Naive thymus-derived CD8-positive, alpha-beta T cell (primary cell): ENCODE measurements around the gene GDPD5. TPM values are rescaled to one million over a fixed set of nuclear protein-coding genes. Genes with fewer than 3 reads are reported as not detected.

Experiments used
- ATAC-seq, 2 donors: fragments of 150-1000 bp; cut with Tn5 transposase in 1 of 2; sonication (Bioruptor Pico), chemical (Tn5 transposase) in 1 of 2; 1 replicate in 1 of 2; 2 replicates in 1 of 2; pipeline ENCODE4 v1.10.0; 2021; ENCODE audit warnings: mild to moderate bottlenecking in 2 of 2, moderate library complexity in 2 of 2
- POLR2A ChIA-PET: fragments of 350-600 bp; sonication (Branson Sonifier 250); formaldehyde crosslinking; loops from one replicate; lab custom pipeline; 2021; ENCODE audit warnings: antibody characterized with exemption; lab: Charles Lee
- DNase-seq, 10 donors: peaks; one replicate each; pipeline versions ENCODE4 v3.0.0 to v3.0.0-alpha.2; 2020 to 2022
- H3K27ac Mint-ChIP-seq, 10 donors: one replicate each; pipeline ENCODE4 v1.8.0; 2020 to 2022; ENCODE audit warnings: mild to moderate bottlenecking in 10 of 10, mixed read lengths in 10 of 10, moderate library complexity in 4 of 10, inconsistent platforms in 1 of 10
- H3K27me3 Mint-ChIP-seq, 5 donors: one replicate each; pipeline ENCODE4 v1.8.0; 2021 to 2022; ENCODE audit warnings: mixed read lengths in 5 of 5
- H3K36me3 Mint-ChIP-seq, 3 donors: one replicate each; pipeline ENCODE4 v1.8.0; 2020 to 2022; ENCODE audit warnings: mixed read lengths in 3 of 3, mild to moderate bottlenecking in 2 of 3, inconsistent platforms in 1 of 3
- H3K4me1 Mint-ChIP-seq, 4 donors: one replicate each; pipeline ENCODE4 v1.8.0; 2021 to 2022; ENCODE audit warnings: mixed read lengths in 4 of 4
- H3K4me3 Mint-ChIP-seq, 10 donors: one replicate each; pipeline ENCODE4 v1.8.0; 2020 to 2022; ENCODE audit warnings: mild to moderate bottlenecking in 10 of 10, mixed read lengths in 10 of 10, moderate library complexity in 6 of 10, inconsistent platforms in 1 of 10
- H3K9me3 Mint-ChIP-seq, 9 donors: one replicate each; pipeline ENCODE4 v1.8.0; 2020 to 2022; ENCODE audit warnings: mixed read lengths in 9 of 9, mild to moderate bottlenecking in 3 of 9, inconsistent platforms in 1 of 9, moderate library complexity in 1 of 9
- polyA plus RNA-seq, 3 donors: library from polyadenylated mRNA; unstranded; fragments of 300-500 nt; fragmentation: Illumina TruSeq; gene quantifications; one replicate each; pipeline ENCODE4 v1.2.3, GENCODE V29; 2021
- total RNA-seq, 8 experiments: library from RNA in 2 of 8; stranded (reverse) in 2 of 8; gene quantifications; one replicate each; pipeline ENCODE4 v1.2.3 and lab custom pipeline; 2021 to 2026

GDPD5 gene
- total and polyA plus RNA-seq, 5 experiments from 2014 or later, result 4.2 to 13.4 (median 5.1) TPM

DNA sequence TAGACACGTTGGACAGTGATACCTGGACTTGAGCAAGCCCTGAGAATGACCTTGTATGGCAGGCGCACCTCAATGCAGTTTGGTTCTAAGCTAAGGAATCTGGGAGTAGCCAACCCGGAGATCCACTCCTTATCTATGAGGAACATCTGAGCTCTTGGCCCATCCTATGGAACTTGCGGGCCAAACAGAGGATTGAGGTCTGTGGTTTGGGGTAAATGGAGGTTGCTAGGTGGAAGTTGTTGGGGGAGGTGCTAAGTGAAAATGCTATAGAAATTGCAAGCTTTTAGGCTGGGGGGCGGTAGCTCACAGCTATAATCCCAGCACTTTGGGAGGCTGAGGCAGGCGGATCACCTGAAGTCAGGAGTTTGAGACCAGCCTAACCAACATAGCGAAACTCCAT, 8.9 kb downstream of the GDPD5 start:
- Mint-ChIP-seq H3K27me3 (no peaks in the 10 kb centered on the region), H3K27ac (peak overlapping the region in 1 of 10 donors; percentile 56)
- POLR2A ChIA-PET, result interaction anchor here (1.0 kb wide), 1 partner anchor 9 kb away, joined by 3 read pairs; the partner anchor contains the start of gene GDPD5

DNA sequence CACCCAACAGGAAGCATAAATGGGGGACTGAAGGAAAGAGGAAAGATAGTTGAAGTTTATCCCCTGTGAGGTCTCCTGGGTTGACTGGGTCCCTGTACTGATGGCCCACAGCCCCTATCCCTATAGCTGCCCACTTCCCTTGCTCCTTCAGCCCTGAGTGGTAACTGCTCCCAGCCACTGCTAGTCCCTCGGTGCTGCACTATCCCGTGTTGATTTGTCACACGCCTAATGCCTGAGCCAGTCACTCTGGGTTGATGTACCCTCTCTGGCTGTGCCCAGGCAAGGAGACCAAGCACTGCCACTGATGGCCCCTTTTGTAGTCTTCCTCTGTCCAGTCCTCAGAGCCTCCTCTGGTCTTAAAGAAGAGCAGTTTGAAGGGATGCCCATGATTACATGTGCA, 9.6 kb downstream of the GDPD5 start:
- Mint-ChIP-seq H3K4me3 (no peak overlapping the region), H3K9me3 (no peaks in the 10 kb centered on the region), H3K27ac (no peak overlapping the region), H3K27me3 (no peaks in the 10 kb centered on the region), H3K4me1 (peaks cover 11 to 24% (median 15%) of the 10 kb centered on the region in 4 donors), H3K36me3 (no peaks in the 10 kb centered on the region)
- no peak for DNase-seq
- POLR2A ChIA-PET, result interaction anchor here (0.9 kb wide), 1 partner anchor 46 kb away, joined by 3 read pairs; the partner anchor contains the start of gene SERPINH1
- ATAC-seq, result no peak

More for the DNA sequence above, 8.9 kb downstream of the GDPD5 start:
- Mint-ChIP-seq H3K9me3 (no peaks in the 10 kb centered on the region), H3K4me3 (peak overlapping the region in 2 of 10 donors; percentile 3 to 31), H3K36me3 (no peaks in the 10 kb centered on the region), H3K4me1 (peaks cover 8 to 23% (median 15%) of the 10 kb centered on the region in 4 donors)
- DNase-seq (no peak), ATAC-seq (no peak)

DNA sequence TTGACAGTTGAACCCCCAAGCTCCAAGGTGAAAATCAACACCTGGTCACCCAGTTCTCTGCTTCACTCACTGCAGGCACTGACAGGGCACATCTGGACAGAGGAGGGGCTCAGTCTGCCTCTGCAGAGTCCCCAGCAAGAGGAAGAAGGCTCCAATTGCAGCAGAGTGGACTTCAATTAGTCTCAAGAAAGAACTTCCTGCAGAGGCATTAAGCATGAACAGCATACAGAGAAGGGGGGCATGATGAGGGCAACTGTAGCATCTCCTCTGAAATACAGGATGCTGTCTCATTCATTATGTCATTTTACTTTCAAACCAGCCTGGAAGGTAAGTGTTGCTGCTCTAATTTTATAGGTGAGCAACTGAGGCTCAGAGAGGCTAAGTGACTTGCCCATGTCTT, 11.1 kb downstream of the GDPD5 start:
- peaks cover 13 to 28% (median 15%) of the 10 kb centered on the region in 4 donors for H3K4me1 Mint-ChIP-seq
- DNase-seq (no peak), ATAC-seq (no peak)
- H3K9me3 Mint-ChIP-seq, result no peaks in the 10 kb centered on the region
- H3K36me3 Mint-ChIP-seq, result no peaks in the 10 kb centered on the region
- POLR2A ChIA-PET, result interaction anchor here (0.9 kb wide), 1 partner anchor 61 kb away, joined by 3 read pairs; no protein-coding TSS in a partner anchor
- H3K27ac Mint-ChIP-seq, result peak overlapping the region in 1 of 10 donors; percentile 71
- H3K4me3 Mint-ChIP-seq, result no peak overlapping the region
- H3K27me3 Mint-ChIP-seq, result no peaks in the 10 kb centered on the region

DNA sequence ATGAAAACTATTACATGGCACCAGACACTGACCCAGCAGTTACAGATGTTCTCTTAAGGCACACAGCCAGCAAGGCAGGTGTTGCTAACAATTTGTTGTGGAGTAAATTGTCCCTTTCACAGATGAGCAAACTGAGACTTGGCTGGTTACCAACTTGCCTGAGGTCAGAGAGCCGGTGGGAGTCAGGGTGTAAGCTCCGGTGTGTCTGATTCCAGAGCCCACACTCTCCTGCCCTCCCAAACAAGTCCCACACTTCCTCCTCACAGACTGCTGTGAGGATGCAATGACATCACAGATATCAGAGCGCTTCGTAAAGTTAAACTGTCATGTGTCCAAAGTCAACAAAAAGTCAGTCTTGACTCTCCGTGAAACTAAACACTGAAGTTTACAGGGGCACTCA, 12.5 kb downstream of the GDPD5 start:
- Mint-ChIP-seq H3K27ac (peak overlapping the region in 1 of 10 donors; percentile 43), H3K9me3 (no peaks in the 10 kb centered on the region), H3K27me3 (no peaks in the 10 kb centered on the region), H3K36me3 (no peaks in the 10 kb centered on the region), H3K4me1 (peaks cover 14 to 39% (median 24%) of the 10 kb centered on the region in 4 donors), H3K4me3 (no peak overlapping the region)
- DNase-seq (no peak), ATAC-seq (no peak)
- POLR2A ChIA-PET, result no interaction called here

DNA sequence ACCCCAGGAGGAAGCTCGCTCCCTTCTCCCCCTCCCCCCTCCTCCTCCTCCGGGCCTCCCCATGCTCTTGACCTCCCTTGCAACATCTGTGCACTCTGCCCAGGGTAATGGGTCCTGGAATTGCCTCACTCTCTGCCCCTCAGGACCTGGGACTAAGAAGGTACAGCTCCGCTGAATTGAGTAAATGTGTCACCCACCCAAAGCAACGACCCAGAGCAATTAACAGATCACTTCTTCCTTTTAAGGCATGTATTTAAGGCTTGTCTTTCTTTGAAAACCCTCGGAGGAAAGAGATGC, 15.1 kb downstream of the GDPD5 start:
- ATAC-seq (no peak), DNase-seq (no peak)
- H3K27ac Mint-ChIP-seq, result peak overlapping the region in 4 of 10 donors; percentile 41 to 67 (median 54)
- H3K27me3 Mint-ChIP-seq, result no peaks in the 10 kb centered on the region
- POLR2A ChIA-PET, result no interaction called here
- peaks cover 13 to 30% (median 20%) of the 10 kb centered on the region in 4 donors for H3K4me1 Mint-ChIP-seq
- no peak overlapping the region for H3K4me3 Mint-ChIP-seq
- no peaks in the 10 kb centered on the region for H3K36me3 Mint-ChIP-seq
- no peaks in the 10 kb centered on the region for H3K9me3 Mint-ChIP-seq

DNA sequence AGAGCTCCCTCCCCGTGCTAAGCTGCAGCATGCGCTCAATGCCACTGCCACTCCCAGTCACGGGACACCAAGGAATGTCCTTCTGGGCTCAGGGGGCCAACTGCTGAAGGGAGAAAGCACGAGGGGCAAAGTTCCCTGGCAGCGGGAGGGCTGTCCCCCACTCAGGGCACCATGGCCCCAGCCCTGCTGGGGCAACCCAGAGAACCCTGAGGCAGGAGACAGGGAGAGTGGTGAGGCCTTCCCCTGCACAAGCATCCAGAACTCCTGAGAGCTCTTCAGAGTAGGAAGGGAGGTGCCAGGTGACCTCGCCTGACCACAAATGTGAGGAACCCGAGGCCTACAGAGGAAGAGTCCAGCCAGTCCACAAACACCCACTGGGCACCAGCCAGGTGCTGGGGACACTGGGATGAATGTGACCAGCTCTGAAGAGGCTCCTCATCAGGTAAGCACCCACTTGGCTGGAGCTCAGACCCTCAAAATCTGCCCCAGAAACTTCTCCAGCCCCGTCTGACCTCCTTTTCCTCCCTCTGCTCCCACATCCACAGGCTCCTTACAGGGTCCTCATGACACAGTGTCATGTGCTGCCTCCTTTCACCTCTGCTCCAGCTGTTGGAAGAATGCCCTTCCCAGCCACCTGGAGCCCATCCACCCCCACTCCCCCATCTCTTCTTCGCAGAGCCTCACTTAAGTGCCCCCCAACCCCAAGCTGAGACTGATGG, 15.6 kb downstream of the GDPD5 start:
- H3K36me3 Mint-ChIP-seq, result no peaks in the 10 kb centered on the region
- no peaks in the 10 kb centered on the region for H3K9me3 Mint-ChIP-seq
- H3K27me3 Mint-ChIP-seq, result no peaks in the 10 kb centered on the region
- H3K27ac Mint-ChIP-seq, result peak overlapping the region in 4 of 10 donors; percentile 20 to 67 (median 43)
- H3K4me1 Mint-ChIP-seq, result peaks cover 13 to 30% (median 20%) of the 10 kb centered on the region in 4 donors
- no peak for DNase-seq
- no peak for ATAC-seq
- POLR2A ChIA-PET, result no interaction called here
- H3K4me3 Mint-ChIP-seq, result no peak overlapping the region

DNA sequence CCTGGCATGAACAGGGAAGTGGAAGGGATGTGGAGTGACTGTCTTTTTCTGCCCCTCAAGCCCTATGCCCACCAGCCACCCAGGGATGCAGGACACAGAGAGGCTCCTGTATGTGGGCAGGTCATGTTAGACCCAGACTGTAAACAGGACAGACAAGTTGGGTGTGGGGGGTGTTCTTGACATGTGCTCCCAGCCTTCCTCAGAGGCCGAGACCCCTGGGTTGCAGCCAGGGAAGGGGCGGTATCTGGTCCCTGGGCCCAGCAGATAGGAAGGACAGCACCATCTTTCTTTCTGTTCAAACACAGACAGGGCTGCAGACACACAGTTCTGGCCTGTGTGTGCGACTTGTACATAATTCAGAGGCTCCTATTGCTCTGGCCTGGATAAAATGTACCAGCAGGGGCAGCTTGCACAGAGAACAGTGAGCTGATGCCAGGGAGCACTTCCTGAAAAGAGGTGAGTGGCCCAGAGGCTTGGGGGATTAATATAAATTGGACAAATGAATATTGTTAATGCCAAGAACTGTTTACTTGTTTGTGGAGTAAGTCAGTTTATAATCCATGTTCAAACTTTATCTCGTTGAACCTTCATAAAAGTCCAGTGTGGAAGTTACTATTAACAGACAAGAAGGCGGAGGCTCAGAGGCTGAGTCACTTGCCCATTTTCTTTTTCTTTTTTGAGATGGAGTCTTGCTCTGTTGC, 16.6 kb downstream of the GDPD5 start:
- Mint-ChIP-seq H3K27me3 (no peaks in the 10 kb centered on the region), H3K27ac (peak overlapping the region in 9 of 10 donors; percentile 43 to 92 (median 85)), H3K9me3 (no peaks in the 10 kb centered on the region), H3K4me1 (peaks cover 11 to 26% (median 20%) of the 10 kb centered on the region in 4 donors), H3K4me3 (no peak overlapping the region), H3K36me3 (no peaks in the 10 kb centered on the region)
- DNase-seq, result no peak
- ATAC-seq, result no peak
- POLR2A ChIA-PET, result no interaction called here

DNA sequence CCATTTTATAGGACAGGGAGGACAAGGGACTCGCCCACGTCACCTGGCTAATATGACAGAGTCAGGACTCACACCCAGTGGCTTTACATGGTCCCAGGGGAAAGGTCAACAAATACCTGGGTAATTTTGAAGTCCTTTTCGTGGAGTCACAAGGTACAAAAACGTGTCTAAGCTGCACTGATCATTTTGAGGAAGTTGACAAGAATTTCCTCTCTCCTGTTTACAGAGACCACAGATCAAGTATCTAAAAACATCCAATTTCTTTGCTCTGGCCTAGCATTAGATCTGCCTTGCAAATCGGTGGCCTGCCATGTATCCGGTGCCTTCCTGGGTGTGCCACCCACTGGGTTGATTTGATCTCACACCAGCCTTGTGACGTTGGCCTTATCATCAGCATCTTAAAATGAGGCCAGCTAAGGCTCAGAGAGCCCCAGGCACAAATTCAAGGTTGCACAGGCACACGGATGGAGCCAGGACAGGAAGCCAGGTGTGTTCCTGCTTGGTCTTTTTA, 17.6 kb downstream of the GDPD5 start:
- ATAC-seq (peak; percentile 86 to 98), DNase-seq (peak in 5 of 10 donors; percentile 32 to 72 (median 41))
- H3K27ac Mint-ChIP-seq, result peak overlapping the region; percentile 85 to 96 (median 90)
- H3K4me1 Mint-ChIP-seq, result peaks cover 11 to 26% (median 20%) of the 10 kb centered on the region in 4 donors
- no peaks in the 10 kb centered on the region for H3K9me3 Mint-ChIP-seq
- peak overlapping the region in 5 of 10 donors; percentile 5 to 60 (median 41) for H3K4me3 Mint-ChIP-seq
- H3K36me3 Mint-ChIP-seq, result no peaks in the 10 kb centered on the region
- POLR2A ChIA-PET, result no interaction called here
- H3K27me3 Mint-ChIP-seq, result no peaks in the 10 kb centered on the region

DNA sequence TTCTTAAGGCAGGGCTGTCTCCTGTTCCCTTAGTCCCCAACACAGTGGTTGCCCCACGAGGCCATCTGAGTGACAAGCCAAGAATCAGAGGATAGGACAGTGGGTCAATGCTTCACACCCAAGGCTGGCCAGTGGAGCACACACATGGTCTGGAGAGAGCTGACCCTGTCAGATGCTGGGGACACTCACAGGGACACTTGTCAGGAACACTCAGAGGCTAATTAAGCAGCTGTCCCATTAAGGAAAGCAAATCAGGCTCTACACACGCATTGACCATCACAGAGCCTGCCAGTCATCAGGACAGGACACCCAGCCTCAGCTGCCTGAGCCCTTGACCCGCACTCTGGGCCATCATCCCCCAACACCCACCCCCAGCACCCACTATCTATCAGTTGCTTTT, 18.2 kb downstream of the GDPD5 start:
- no peak for ATAC-seq
- no peaks in the 10 kb centered on the region for H3K36me3 Mint-ChIP-seq
- no peak for DNase-seq
- H3K4me1 Mint-ChIP-seq, result peaks cover 13 to 26% (median 20%) of the 10 kb centered on the region in 4 donors
- POLR2A ChIA-PET, result no interaction called here
- H3K27me3 Mint-ChIP-seq, result no peaks in the 10 kb centered on the region
- no peaks in the 10 kb centered on the region for H3K9me3 Mint-ChIP-seq
- H3K27ac Mint-ChIP-seq, result peak overlapping the region; percentile 73 to 96 (median 88)
- H3K4me3 Mint-ChIP-seq, result peak overlapping the region in 3 of 10 donors; percentile 3 to 60 (median 5)

DNA sequence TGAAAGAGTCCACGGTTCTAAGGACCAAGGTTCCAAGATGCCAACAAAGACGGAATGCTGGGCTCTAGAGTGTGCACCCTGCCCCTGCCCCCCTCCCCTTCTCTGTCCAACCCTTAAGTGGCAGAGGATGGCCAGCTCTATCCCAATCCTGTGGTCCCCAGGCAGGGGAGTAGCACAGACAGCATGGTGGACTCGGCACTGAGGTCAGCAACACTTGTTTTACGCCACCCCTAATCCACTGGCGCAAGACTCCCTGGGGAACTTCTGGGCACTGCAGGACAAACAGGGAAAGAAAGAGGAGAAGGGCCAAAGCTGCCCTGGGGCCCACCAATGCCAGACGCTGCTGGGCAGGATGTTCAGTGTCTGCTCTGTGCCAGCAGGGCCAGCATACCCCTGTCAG, 18.9 kb downstream of the GDPD5 start:
- H3K4me3 Mint-ChIP-seq, result no peak overlapping the region
- DNase-seq (no peak), ATAC-seq (no peak)
- H3K4me1 Mint-ChIP-seq, result peaks cover 17 to 26% (median 22%) of the 10 kb centered on the region in 4 donors
- H3K36me3 Mint-ChIP-seq, result no peaks in the 10 kb centered on the region
- H3K27me3 Mint-ChIP-seq, result no peaks in the 10 kb centered on the region
- POLR2A ChIA-PET, result no interaction called here
- no peaks in the 10 kb centered on the region for H3K9me3 Mint-ChIP-seq
- peak overlapping the region in 3 of 10 donors; percentile 13 to 87 (median 43) for H3K27ac Mint-ChIP-seq

DNA sequence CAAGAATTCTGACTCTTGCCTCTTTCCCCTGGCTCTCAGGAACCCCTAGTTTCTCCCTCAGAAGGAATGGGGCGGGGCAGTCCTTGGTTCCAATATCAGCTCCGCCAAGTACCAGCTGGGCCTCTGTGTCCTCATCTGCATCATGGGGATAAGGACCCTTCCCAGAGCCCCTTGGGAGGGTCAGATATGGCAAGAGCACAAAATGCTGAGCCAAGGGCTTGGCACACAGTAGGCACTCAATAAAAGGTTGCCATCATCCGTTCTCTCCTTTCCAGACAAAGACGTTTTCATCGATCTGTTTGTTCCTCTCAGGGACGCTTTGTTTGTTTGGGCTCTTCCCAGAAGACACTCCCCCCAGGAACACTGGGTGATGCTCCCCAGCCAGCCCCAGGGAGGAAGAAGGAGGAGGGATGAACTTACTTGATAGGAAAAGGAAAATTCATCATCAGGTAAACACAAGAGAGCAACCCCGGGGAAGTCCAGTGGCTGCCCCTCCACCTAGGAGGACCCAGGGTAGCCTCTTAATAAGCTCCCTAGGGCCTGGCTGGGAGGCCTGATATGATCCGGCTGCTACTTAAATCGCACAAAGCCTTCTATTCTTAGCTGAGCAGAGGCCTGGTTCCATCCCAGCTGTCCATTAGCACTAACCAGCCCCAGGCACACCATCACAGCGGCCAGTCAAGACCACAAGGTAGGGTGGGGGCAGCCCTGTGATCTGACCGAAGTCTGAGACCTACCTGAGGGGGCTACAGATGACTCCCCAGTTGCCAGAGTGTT, 19.6 kb downstream of the GDPD5 start:
- Mint-ChIP-seq H3K27ac (peak overlapping the region in 2 of 10 donors; percentile 43 to 87), H3K4me3 (no peak overlapping the region), H3K36me3 (no peaks in the 10 kb centered on the region), H3K4me1 (peaks cover 14 to 26% (median 21%) of the 10 kb centered on the region in 4 donors), H3K27me3 (no peaks in the 10 kb centered on the region), H3K9me3 (no peaks in the 10 kb centered on the region)
- ATAC-seq, result no peak
- DNase-seq, result no peak
- POLR2A ChIA-PET, result no interaction called here

DNA sequence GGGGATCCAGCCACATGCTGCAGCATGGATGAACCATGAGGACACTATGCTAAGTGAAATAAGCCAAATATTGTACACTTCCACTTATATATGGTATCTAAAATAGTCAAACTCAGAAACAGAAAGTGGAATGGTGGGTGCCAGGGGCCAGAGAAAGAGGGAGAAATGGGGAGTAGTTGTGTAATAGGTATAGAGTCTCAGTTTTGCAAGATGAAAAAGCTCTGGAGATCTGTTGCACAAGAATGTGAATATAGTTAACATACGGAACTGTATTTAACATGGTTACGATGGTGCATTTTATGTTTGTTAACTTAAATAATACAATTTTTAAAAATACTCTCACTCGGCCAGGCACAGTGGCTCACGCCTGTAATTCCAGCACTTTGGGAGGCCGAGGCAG, 21.2 kb downstream of the GDPD5 start:
- ATAC-seq (no peak), DNase-seq (no peak)
- H3K4me3 Mint-ChIP-seq, result no peak overlapping the region
- no peaks in the 10 kb centered on the region for H3K36me3 Mint-ChIP-seq
- peak overlapping the region in 2 of 10 donors; percentile 41 to 55 for H3K27ac Mint-ChIP-seq
- POLR2A ChIA-PET, result no interaction called here
- no peaks in the 10 kb centered on the region for H3K27me3 Mint-ChIP-seq
- H3K9me3 Mint-ChIP-seq, result no peaks in the 10 kb centered on the region
- H3K4me1 Mint-ChIP-seq, result peaks cover 19 to 27% (median 24%) of the 10 kb centered on the region in 4 donors
